Pancreas (tissue), 10 donors: Measurements from ENCODE around the gene ARHGEF1. TPM values are rescaled to one million over a fixed set of nuclear protein-coding genes. Genes with fewer than 3 reads are reported as not detected.
"Not testable (repeated sequence)": the region's sequence is repeated elsewhere in the genome, so short reads cannot be mapped to it uniquely, and the experiment has no call there.

Experiments used
- ATAC-seq, 4 donors: fragments of 200-7000 bp; cut with Tn5 transposase; one replicate each; pipeline versions ENCODE4 v1.8.0 to v1.9.1; 2020; ENCODE audit warnings: mild to moderate bottlenecking in 4 of 4, moderate library complexity in 4 of 4
- DNase-seq, 6 donors: peaks; one replicate each; pipeline ENCODE4 v3.0.0-alpha.2; 2020
- FAIRE-seq: peaks from 2 replicates; lab custom pipeline; 2012; peaks lifted over from hg19 to GRCh38; lab: Jason Lieb, UNC
- H3K27ac ChIP-seq, 4 donors: fragments of 200-600 bp; sonication (generic); 1 replicate in 3 of 4; 2 replicates in 1 of 4; pipeline versions ENCODE4 v1.5.0 to v1.8.0; 2020
- H3K27me3 ChIP-seq, 4 donors: fragments of 200-600 bp; one replicate each; pipeline ENCODE4 v1.8.0; 2021
- H3K36me3 ChIP-seq, 3 donors: fragments of 200-600 bp; sonication (generic) in 1 of 3; one replicate each; pipeline versions ENCODE4 v1.5.0 to v1.8.0; 2020 to 2021
- H3K4me1 ChIP-seq, 3 donors: fragments of 200-600 bp; one replicate each; pipeline ENCODE4 v1.8.0; 2021
- H3K4me3 ChIP-seq, 4 donors: fragments of 200-600 bp; sonication (generic) in 2 of 4; one replicate each; pipeline versions ENCODE4 v1.5.0 to v1.8.0; 2020 to 2021
- H3K9me3 ChIP-seq, 4 donors: fragments of 200-600 bp; one replicate each; pipeline ENCODE4 v1.8.0; 2021
- CTCF ChIP-seq, 4 donors: fragments of 200-600 bp; sonication (generic) in 3 of 4; IDR thresholded peaks; one replicate each; pipeline versions ENCODE4 v1.5.0 to v1.8.0; 2021; ENCODE audit warnings: antibody characterized with exemption in 4 of 4
- WGBS, 2 donors: extraction: QIAGEN DNeasy Blood & Tissue Kit; methylation state at CpG; one replicate each; pipeline ENCODE4 v1.1.7; 2013; 5-methylcytosine and 5-hydroxymethylcytosine counted together
- intact Hi-C, 3 donors: fragments of 100-400 bp; cut with DNase I; formaldehyde crosslinking; loops; one replicate each; pipeline versions ENCODE4 v1.11.1 to v1.14.2; 2022
- polyA plus RNA-seq, 2 donors: library from polyadenylated mRNA; stranded (reverse); fragments of 200-250 nt; gene quantifications; one replicate each; pipeline ENCODE4 v1.2.3, GENCODE V29; 2013
- total RNA-seq, 6 donors: library from RNA; stranded (reverse); fragmentation: NEBNext Ultra II Directional in 4 of 6; extraction: Animal tissue kit (Norgen Biotek cat#: 25700) in 4 of 6; gene quantifications; one replicate each; pipeline versions ENCODE4 v1.2.1 to v1.2.4, GENCODE V29; 2021 to 2023
- donor health status: healthy with polysubstance abuse.
- donor health status: DM: no; HTN: no; CAD: no; lungs with moderate emphysema.
- donor health status: DM: no; HTN: no; CAD: no.
- donor health status: control.
- donor health status: control.
- donor health status: Bipolar disorder and iron deficiency.
- donor health status: DM: yes; HTN: yes; CAD: no.
- donor health status: DM: no; HTN: no; CAD: no.
- donor health status: DM: no; HTN: no; CAD: no.
- donor health status: DM: yes; HTN: yes; CAD: no.

ARHGEF1 gene
- total and polyA plus RNA-seq, 8 donors, result 26.3 to 179 (median 39.3) TPM

DNA sequence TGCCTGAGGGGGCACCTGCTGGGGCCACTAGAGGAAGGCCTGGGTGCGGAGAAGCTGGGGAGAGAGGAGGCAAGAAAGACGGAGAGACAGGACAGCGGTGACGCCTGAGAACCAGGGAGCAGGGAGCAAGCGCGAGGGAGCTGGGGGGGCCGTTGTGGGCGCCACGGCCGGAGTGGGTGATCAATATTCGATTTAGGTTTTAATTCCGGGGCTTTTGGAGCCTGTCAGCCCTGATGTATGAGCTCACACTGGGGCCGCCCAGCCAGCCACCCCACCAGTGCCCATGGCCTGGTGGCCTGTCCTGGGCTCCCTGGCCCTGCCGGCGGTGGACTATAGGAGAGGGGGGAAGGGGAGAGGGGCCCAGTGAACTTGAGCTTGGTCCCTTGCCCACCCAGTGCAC lies 54.0 kb downstream of the ARHGEF1 start:
- WGBS, 2 donors, result 54 to 58% methylated on average over 15 of the region's 15 CpGs
- Histone ChIP-seq H3K27ac (no peak overlapping the region), H3K27me3 (no peaks in the 10 kb centered on the region), H3K9me3 (no peaks in the 10 kb centered on the region), H3K4me3 (no peak overlapping the region), H3K36me3 (no peaks in the 10 kb centered on the region), H3K4me1 (no peaks in the 10 kb centered on the region)
- no peak for TF ChIP-seq CTCF (IDR thresholded peaks at IDR 0.05)
- FAIRE-seq (no peak), ATAC-seq (no peak), DNase-seq (peak in 1 of 6 donors; percentile 37)
- intact Hi-C loops, result no loop called here

- DNase-seq, result no peak
- Histone ChIP-seq H3K9me3 (no peaks in the 10 kb centered on the region), H3K36me3 (no peaks in the 10 kb centered on the region), H3K27ac (no peak overlapping the region), H3K4me3 (no peak overlapping the region), H3K4me1 (no peaks in the 10 kb centered on the region), H3K27me3 (no peaks in the 10 kb centered on the region)
- no peak for TF ChIP-seq CTCF (IDR thresholded peaks at IDR 0.05)
- 60 to 61% methylated on average over 22 of the region's 22 CpGs for WGBS, 2 donors
- intact Hi-C loops, result no loop called here
- FAIRE-seq, result no peak
- ATAC-seq, result no peak
These were observed 54.8 kb downstream of the ARHGEF1 start for GRCh38 chr19:41937525-41938468.

GRCh38 chr19:41939209-41939608 lies 56.2 kb downstream of the ARHGEF1 start:
- H3K27me3 ChIP-seq, intact Hi-C loops, ATAC-seq, H3K27ac ChIP-seq, H3K36me3 ChIP-seq, FAIRE-seq, H3K4me1 ChIP-seq, DNase-seq, H3K9me3 ChIP-seq, H3K4me3 ChIP-seq: not testable (repeated sequence)

DNA sequence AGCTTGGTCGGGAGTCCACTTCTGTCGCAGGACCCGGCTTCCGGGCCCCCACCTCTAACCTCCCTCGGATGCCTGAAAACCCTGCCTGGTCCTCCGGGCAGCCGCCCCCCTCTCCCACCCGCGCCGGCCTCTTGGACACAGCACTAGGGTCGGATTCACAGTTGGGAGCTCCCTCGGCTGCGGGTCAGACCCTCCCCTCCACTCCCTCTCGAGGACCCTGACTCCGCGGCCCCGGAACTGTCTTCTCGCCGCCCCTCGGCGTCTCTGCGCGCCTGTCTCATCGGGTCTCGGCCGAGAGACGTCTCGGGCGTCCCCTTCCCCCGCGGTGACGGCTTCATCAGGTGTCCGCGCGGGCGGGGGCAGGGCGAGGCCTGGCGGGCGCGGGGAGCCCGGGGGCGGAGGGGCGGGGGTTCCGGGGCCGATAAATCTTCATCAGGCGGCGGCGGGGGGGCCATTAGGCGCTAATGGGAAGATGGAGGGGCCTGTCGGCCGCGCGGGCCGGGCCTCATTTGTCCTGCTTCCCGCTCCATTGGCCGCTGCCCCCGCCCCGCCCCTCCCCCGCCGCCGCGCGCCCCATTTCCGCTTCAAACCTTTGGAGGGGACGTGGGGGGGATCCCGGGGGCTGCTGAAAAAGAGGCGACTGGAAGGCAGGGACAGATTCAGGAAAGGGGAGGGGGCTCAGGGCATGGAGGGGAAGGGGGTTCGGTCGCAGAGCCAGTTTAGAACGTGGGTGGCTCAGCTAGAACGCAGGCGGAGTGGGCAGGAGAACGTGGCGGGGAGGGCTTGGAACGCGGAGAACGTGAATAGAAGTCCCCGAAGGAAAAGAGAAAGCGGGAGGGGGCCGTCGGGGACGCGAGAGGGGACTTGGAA lies 57.1 kb downstream of the ARHGEF1 start:
- Histone ChIP-seq H3K27ac (no peak overlapping the region), H3K9me3 (no peaks in the 10 kb centered on the region), H3K4me3 (peak overlapping the region in 3 of 4 donors; percentile 20 to 51 (median 32)), H3K27me3 (no peaks in the 10 kb centered on the region), H3K36me3 (no peaks in the 10 kb centered on the region), H3K4me1 (no peaks in the 10 kb centered on the region)
- intact Hi-C loops, result no loop called here
- DNase-seq (peak in 1 of 6 donors; percentile 64), ATAC-seq (peak; percentile 31 to 65 (median 40)), FAIRE-seq (no peak)
- no peak for TF ChIP-seq CTCF (IDR thresholded peaks at IDR 0.05)
- 7% methylated on average over 72 to 83 of the region's 83 CpGs for WGBS, 2 donors

DNA sequence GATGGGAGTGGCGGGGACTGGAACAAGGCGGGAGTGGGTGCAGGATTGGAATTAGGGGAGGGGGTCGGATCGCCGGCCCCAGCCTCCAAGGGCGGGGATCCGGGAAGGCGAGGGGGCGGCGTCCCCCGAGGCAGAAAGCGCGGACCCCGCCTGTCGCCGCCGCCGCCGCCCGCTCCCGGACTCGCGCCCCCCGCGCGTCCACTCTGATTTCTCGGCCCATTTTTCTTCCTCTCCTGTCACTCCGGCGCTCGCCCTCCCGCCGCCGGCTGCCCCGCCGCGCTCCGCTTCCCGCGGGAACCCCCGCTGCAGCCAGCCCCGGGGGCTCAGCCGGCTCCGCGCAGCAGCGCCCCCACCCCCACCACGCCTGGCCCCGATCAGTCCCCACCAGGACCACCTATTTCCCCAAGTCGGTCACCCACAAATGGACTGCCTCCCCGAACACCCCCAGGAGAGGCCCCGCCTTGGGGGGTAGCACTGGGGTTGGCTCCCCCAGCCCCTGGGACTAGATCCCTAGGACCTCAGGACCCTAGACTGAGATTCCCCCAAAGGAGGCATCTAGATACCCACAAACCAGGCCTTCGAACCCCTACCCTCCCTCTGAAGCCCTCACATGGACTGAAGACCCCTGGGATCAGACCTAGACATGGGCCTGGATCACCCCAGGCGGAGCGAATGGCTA lies 57.9 kb downstream of the ARHGEF1 start:
- no peak for TF ChIP-seq CTCF (IDR thresholded peaks at IDR 0.05)
- DNase-seq (no peak), FAIRE-seq (no peak), ATAC-seq (peak in 1 of 4 donors; percentile 25)
- intact Hi-C loops, result no loop called here
- H3K36me3 ChIP-seq, result no peaks in the 10 kb centered on the region
- no peak overlapping the region for H3K27ac ChIP-seq
- no peaks in the 10 kb centered on the region for H3K9me3 ChIP-seq
- 10 to 20% methylated on average over 25 to 53 of the region's 53 CpGs for WGBS, 2 donors
- H3K4me3 ChIP-seq, result peak overlapping the region in 3 of 4 donors; percentile 20 to 51 (median 32)
- no peaks in the 10 kb centered on the region for H3K27me3 ChIP-seq
- no peaks in the 10 kb centered on the region for H3K4me1 ChIP-seq
